NCI-H460 (cell line): ENCODE results near the gene ACADS. TPM values are rescaled to one million over a fixed set of nuclear protein-coding genes. Genes with fewer than 3 reads are reported as not detected.
"Not testable (repeated sequence)": the region's sequence is repeated elsewhere in the genome, so short reads cannot be mapped to it uniquely, and the experiment has no call there.

Experiments
- DNase-seq: peaks from one replicate; pipeline ENCODE4 v3.0.0-alpha.2; 2016; ENCODE audit warnings: low read depth; ENCODE audit errors: extremely low read depth
- total RNA-seq: library from RNA; depleted of rRNA; stranded (reverse); fragments of >200 nt; shearing (Covaris generic); gene quantifications from 2 replicates; pipeline ENCODE4 v1.2.3, GENCODE V29; 2014

ACADS gene
- total RNA-seq, 1 experiment from 2014 or later = 13.6 TPM

- DNase-seq = no peak
Observed at GRCh38 chr12:120724720-120725119, 906 bp upstream of the ACADS start.

DNA sequence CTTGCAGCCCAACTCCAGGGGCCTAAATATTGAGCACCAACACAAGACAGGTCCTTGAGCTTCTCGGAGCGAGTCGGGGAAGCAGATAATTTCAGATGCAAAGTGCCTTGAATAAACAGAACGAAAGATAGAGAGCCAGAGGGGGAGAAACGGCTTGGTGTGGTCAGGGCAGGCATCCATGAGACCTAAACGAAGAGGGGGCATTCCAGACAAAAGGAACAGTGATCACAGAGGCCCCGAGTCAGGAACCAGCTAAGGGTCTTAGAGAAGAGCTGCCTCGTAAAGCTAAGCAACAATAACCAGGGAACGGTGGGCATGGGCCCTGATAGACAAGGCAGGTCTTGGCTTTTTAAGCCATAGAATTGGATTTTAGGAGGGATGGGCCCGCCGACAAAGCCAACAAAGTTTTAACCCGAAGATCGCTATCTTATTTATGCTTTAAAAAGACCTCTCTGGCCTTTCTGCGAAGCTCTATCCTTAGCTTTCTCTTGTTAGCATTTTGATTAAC lies 421 bp upstream of the ACADS start:
- no peak for DNase-seq

DNA sequence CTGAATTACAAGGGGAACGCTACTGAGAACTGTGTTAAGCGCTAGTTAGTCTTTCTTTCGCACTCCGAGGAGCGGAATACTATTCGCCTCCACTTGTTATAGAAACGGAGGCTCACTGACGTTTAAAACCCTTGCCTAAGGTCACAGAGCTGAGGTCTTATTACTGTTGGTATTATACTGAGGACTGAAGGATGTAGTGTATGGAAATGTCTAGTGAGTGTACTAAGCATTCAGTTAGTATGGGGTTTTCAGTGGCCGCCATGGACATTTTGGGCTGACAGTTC lies 826 bp downstream of the ACADS start:
- DNase-seq = no peak

- DNase-seq = no peak
Observed at GRCh38 chr12:120726961-120727360, 1.3 kb downstream of the ACADS start.

- not testable (repeated sequence) for DNase-seq
Observed at GRCh38 chr12:120732198-120732597, 6.6 kb downstream of the ACADS start.

DNA sequence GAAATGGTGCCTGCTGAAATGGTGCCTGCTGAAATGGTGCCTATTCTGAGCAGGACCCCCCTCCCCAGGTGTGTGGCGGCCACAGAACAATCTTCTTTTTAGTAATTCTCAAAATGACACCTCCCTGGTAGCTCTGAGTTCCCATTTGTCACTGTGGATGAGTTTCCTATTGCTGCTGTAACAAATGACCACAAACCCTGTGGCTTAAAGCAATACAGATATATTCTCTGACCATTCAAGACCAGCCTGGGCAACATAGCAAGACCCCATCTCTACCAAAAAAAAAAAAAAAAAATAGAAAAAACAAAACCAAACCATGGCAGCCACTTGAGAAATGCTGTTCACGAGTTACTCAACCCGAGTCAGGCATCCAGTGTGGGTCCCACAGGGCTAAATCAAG lies 7.9 kb downstream of the ACADS start:
- DNase-seq = no peak

GRCh38 chr12:120734210-120734609 lies 8.6 kb downstream of the ACADS start:
- DNase-seq = no peak

DNA sequence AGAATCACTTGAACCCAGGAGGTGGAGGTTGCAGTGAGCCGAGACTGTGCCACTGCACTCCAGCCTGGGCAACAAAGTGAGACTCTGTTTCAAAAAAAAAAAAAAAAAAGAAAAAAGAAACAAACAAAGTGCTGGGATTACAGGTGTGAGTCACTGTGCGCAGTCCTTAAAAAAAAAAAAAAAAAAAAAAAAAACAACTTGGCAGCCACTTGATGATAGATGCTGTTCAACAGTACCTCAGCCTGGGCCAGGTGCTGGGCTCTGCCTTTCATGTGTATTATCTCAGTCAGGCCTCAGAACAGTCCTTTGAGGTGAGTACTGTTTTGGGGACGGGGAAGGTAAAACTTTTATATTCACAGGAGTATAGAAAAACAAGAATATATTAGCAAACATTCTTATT lies 9.6 kb downstream of the ACADS start:
- DNase-seq = no peak

GRCh38 chr12:120736404-120737331 lies 11.0 kb downstream of the ACADS start:
- DNase-seq = no peak

DNA sequence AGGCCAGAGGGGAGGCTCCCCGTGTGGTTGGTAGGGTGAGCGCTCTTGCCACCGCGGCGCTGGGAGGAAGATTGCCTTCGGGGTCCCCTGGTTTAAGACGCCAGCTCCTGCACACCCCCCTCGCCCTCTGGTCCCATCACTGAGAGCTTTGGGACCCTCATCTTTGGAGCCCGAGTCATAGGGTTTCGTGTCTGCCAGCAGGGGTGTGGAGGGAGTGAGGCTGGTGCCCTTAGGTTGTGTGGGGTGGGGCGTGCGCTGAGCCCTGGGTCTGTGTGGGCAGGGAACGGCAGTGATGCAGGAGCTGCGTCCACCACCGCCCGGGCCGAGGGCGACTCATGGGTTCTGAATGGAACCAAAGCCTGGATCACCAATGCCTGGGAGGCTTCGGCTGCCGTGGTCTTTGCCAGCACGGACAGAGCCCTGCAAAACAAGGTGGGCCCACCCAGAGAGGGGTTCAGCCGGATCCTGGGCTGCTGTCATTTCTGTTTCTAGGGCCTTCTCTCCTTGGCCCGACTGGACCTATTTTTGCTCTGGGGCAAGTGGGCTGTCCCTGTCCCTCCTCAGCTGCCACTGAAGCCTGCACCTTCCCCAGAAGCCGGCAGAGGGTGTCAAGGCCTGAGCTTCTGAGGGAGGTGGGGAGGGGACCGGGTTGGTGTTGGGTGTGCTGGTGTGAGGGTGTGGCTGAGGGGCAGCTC lies 12.1 kb downstream of the ACADS start:
- DNase-seq = no peak

DNA sequence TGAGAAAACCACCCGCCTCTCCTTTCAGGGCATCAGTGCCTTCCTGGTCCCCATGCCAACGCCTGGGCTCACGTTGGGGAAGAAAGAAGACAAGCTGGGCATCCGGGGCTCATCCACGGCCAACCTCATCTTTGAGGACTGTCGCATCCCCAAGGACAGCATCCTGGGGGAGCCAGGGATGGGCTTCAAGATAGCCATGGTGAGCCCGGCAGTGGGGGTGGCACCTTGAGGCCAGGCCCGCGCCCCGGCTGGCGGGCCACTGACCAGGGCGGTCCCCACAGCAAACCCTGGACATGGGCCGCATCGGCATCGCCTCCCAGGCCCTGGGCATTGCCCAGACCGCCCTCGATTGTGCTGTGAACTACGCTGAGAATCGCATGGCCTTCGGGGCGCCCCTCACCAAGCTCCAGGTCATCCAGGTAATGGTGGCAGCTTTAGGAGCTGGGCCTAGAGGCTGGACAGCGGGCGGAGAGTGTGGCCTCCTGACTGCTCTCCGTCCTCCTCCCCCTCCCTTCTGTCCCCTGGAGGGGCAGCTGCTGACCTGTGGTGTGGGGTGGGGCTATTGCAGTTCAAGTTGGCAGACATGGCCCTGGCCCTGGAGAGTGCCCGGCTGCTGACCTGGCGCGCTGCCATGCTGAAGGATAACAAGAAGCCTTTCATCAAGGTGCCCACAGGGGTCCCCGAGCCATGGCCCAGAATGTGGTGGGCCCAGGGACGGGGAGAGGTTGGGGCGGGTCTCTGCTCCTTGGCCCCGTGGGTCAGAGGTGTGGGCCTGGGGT lies 12.8 kb downstream of the ACADS start:
- no peak for DNase-seq

DNA sequence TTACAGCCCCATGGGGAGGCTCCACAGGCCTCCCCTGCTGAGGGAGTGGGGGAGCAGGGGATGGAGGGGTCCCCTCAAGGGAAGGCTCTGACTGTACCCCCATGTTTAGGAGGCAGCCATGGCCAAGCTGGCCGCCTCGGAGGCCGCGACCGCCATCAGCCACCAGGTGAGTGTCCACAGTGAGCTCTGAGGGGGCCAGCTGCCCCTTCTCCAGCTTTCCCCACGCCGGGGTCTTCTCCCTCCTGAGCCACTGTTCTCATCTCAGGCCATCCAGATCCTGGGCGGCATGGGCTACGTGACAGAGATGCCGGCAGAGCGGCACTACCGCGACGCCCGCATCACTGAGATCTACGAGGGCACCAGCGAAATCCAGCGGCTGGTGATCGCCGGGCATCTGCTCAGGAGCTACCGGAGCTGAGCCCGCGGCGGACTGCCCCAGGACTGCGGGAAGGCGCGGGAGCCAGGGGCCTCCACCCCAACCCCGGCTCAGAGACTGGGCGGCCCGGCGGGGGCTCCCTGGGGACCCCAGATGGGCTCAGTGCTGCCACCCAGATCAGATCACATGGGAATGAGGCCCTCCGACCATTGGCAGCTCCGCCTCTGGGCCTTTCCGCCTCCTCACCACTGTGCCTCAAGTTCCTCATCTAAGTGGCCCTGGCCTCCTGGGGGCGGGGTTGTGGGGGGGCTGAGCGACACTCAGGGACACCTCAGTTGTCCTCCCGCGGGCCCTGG lies 13.6 kb downstream of the ACADS start:
- DNase-seq = no peak

DNA sequence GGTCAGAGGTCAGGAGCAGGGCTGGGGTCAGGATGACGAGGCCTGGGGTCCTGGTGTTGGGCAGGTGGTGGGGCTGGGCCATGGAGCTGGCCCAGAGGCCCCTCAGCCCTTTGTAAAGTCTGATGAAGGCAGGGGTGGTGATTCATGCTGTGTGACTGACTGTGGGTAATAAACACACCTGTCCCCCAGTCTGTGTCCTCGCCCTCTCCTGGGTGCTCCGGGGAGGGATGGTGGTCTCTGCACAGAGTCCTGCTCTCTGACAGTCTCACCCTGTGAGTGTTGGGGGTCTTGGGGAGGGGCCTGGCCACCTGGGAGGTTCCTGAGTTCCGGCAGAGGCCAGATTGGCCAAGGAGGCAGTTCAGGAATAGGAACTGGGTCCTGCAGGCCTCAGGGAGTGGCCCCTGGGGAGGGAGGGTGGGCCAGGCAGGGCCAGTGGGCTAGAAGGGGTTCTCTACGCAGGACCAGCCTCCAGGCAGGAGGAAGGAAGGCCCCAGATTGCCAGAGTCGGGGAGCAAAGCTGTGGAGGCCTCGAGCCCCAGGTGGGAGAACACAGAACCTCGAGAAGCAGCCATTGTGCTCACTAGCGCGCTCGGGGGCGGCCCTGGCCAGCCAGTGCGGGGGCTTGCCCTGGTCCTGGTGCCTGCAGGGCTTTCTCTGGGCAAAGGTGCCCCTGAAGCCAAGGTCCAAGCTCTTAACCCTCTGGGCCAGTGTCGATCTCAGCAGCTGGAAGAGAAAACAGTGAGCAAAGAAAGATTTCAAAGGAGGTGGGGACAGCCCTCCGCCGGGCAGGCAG lies 14.4 kb downstream of the ACADS start:
- DNase-seq = no peak

DNA sequence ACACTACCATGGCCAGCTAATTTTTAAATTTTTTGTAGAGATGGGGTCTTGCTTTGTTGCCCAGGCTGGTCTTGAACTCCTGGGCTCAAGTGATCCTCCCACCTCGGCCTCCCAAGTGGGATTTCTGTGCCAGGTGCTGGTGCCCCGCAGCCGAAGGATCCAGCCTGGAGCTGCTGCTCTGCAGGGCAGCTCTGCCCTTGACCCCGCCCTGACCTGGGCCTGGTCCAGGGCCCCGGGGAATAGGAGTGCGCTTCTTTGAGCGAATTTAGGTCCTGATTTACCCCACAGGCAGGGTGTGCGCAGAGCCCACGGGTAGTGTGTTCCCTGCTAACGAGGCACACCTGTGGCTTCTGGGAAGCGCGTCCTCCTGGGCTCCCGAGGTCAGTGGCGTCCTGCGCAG lies 15.2 kb downstream of the ACADS start:
- DNase-seq = no peak

DNA sequence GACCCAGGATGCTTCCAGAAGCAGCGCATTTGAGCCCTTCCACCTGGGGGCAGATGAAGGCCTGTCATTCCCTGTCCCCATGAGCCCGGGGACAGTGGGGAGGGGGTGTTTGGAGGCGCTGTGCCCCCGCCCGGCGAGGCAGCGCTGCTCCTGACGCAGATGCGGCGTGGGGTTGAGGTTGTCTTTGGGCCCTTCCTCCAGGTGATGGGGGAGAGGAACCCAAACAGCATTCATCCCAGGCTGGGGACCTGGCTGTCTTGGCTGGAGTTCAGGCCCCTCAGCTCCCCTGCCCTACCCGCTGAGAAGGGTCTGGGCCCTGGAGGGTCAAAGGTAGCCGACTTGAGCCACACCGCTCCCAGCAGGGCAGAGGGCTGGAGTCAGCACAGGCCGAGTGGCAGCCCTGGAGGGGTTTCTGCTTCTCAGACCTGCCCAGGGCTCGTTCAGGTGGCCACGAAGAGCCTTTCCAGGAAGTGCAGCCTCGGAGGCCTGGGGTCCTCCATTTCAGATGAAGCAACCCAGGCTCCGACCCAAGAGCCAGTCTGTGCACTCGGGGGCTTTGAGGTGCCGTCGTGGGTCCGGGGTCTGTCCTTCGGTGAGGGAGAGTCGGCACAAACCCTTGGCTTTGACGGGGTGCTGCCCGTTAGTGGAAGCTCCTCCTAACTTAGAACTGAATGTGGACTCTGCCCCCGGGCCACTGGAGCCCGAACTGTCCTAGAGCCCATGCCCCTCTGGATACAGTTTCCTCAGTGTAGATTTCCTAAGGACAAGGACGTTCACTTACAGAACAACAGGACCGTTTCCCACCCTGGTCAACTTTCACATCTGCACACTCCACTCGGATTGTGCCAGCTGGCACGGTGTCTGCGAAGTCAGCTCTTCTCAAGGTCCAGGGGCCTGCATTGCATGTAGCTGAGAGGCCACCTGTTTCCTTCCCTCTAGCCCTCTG lies 16.1 kb downstream of the ACADS start:
- DNase-seq = no peak

DNA sequence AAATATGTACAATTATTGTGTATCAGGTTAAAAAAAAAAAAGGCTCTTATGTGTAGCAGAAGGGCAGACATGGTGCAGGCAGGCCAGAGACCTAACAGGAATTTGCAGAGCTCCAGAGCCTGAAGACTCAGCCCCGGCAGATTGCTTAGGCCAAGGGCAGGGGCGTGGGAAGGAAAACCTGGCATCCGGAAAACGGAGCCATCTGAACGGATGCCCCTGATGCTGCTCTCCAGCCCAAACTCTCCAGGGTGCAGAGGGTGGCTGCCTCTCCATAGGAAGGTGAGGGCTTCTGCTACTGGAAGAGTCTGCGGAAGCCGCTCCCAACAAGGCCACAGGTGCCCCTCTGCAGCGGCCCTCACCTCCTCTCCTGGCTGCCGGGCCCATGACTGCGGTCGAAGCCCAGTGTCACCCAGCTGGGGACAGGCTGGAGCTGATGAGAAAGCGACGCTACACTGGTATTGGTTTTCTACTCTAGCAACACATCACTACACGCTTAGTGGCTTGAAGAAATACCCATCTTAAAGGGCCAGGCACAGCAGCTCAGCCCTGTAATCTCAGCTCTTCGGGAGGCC lies 19.4 kb downstream of the ACADS start:
- no peak for DNase-seq

- no peak for DNase-seq
Observed at GRCh38 chr12:120748242-120748641, 22.6 kb downstream of the ACADS start.

DNA sequence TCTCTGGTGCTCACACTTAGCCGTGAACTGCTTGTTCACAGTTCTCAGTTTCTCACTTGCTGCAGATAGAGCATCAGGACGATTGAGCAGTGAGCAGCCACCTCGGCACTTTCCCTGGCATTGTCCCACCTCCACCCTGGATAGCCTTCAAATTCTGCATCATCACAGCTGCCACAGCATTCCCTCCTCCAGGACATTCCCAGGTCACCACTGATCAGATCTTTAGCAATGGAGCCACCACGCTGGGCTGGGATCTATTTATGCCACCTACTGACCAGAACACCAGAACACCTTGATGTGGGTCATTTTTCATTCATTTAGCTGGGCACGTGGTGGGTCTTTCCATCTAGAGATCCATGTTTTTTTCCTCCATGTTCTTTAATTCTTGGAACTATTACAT lies 23.6 kb downstream of the ACADS start:
- DNase-seq = no peak
